NCI-H2227 (cell line): ENCODE measurements around the gene MTF2.
"Not testable (repeated sequence)": the region's sequence is repeated elsewhere in the genome, so short reads cannot be mapped to it uniquely, and the experiment has no call there.

Experiments
- DNase-seq: peaks from one replicate; lab custom pipeline; 2025; ENCODE audit not compliant: unreplicated experiment; lab: John Stamatoyannopoulos, UW

Gene MTF2

DNA sequence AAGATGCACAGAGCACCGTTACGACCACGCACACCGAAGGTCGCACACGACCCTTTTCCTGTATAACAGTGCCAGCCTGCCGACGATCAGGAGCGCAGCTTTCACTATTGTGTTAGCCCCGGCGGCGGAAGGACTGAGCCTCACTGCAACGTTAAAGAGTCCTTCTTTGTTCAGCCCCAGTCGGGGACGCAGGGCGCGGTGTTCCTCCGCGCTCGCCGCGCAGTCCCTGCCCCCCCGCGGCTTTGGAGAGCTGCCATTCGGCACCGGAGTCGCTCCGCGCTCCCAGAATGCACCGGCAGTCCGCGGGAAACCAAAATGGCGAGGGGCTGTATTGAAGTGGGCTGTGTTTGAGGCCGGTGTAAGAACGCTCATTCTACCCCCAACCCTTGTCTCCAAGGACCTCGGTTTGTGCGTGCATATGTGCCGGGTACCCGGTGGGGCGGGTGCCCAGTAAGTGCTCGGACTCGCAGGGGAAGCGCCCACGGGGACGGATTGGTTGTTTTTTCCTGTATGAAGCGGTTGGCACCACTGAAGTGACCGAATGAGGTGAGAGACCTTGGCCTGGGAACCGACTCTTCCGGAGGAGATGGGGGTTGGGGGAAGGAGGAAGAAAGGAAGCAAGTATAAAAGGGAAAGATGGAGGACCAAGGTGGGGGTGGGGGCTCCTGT is at the start of gene MTF2:
TSS of gene MTF2 (plus strand) at position 298 of the 669 bp plus-strand sequence. CDS start at position 542, 244 bp downstream.
- peak; percentile 99 for DNase-seq

DNA sequence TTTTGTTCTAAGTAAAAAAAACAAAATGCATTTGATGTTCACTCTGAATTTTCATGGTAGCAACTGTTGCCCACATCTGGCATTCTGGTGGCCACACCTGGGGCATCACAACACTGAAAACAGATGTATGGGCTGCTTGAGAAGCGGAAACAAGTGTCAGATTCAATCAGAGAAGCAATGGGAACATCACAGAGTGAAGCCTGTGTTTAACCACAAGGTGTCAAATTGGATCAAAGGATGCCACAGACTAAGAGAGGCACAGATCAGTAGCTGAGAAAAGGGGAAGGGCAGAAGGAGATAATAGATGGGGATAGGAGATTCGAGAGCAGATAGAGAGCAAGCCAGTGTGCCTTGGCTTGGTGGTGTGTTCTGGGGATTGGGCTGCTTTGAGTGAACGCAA is 49.8 kb upstream of the MTF2 start:
- no peak for DNase-seq

DNA sequence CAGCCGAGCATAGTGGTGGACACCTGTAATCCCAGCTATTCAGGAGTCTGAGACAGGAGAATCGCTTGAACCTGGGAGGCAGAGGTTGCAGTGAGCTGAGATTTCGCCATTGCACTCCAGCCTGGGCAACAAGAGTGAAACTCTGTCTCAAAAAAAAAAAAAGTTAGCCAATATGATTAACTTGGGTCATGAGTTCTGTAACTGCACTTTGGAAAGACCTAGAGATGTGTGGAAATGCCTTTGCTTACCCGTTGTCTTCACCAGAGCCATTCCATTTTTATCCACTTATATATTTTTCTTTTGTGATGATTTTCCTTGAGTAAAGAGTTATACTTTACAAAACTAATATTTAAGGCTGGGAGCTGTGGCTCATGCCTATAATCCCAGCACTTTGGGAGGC is 48.9 kb upstream of the MTF2 start:
- not testable (repeated sequence) for DNase-seq

DNA sequence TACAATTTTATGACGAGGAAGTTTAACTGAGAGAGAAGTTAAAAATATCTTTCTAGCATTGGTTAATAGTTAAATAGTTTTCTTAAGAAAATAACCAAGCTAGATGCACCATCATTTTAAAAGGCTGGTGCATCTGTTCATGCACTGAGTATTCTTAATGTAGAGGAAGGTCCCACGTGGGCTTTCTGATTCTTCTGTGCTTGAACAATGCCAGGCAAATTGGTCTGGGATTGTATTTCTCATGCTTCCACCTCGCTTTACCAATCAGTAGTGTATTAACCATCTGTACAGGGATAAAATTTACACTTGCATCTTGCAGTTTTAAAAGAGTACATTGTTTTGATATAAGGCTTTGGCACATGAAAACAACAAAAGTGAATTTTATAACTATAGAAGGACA is 47.4 kb upstream of the MTF2 start:
- DNase-seq, result no peak

DNA sequence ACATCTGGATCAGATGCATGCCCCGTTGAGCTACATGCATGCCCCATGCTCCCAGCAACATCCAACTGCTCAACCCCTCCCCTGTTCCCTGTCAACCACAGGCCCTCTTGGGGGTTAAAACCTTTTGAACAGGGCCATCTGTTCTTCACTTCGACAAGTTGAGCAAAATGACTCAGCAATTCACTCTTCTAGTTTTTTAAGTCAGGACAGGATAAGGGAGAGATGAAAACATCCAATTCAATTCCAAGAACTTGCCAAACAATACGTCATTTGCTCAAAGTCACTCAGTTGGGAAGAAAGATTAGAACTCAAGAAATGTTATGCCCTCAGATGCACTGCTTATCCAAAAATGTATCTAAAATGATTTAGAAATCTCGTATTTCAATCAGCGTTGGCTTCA is 46.1 kb upstream of the MTF2 start:
- no peak for DNase-seq

DNA sequence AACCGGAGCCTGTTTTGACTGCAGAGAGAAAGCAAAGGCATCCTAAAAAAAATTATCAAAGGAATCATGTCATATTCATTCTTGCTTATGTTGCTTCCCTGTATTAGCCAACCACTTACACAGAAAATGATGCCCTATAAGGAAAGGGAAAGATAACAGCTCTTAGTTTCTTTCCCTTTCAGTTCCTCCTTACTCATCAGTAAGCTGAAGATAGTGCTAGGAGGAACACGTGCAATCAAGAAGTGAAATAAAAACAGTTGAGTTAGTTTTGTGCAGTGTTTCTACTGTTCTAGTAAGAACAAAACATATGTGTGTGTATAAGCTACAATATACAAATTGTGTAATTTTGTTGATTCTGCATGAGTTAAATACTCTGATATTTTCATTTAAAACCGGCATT is 45.3 kb upstream of the MTF2 start:
- no peak for DNase-seq

DNA sequence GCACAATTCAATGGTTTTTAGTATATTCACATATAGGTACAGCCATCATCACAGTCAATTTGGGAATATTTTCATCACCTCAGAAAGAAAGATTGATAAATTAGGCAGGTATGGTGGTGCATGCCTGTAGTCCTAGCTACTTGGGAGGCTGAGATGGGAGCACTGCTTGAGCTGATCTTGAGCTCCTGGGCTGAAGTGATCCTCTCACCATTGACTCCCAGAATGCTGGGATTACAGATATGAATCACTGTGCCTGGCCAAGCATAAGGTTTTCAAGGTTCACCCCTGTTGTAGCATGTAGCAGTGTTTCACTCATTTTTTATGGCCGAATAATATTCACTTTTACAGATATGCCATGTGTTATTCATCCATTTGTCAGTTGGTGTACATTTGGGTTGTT is 44.7 kb upstream of the MTF2 start:
- no peak for DNase-seq

DNA sequence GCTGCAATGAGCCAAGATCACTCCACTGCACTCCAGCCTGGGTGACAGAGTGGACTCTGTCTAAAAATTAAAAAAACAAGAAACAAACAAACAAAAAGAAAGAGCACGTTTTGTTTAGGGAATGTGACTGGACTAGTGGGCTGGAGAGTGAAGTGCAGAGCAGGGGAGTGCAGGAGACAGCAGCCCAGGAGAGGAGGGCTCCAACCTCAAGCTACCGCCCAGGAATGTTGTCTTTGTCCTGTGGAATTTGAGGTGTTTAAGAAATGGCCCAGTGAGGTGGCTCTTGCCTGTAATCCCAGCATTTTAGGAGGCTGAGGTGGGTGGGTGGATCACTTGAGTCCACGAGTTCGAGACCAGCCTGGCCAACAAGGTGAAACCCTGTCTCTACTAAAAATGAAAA is 42.4 kb upstream of the MTF2 start:
- DNase-seq, result no peak

DNA sequence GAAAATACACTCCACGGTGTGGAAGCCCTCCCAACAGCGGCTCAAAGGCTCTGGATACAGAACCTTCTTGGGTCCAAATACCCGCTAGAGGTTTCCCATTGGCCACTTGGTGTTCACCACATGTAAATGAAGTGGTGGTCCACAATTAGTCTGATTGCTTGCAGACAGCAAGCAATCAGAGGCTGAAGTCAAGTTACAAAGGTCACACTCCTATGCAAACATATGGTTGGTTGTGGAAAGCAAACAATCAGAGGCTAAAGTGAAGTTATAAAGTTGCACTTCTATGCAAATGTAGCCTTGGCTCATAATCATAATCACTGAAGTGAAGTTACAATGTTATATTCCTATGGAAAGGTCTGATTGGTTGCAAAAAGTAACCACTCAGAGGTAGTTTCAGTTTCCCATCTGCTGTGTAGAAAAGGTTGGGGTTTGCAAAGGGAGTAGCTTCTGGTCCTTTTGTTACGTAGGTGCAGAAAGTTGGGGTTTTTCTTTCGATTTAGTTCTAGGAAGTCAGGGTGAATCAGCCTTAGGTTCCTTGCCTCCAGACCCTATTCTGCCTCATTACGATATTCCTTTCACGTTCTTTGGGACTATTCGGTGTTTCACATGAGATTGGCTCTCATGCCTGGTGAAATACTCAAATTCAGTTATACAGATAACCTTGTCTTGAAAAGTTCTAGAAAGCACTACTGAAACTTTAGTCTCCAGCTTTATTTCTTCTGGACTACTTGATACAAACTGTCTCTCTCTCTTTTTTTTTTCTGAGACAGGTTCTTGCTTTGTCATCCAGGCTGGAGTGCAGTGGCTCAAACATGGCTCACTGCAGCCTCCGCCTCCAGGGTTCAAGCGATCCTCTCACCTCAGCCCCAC is 36.7 kb upstream of the MTF2 start:
- no peak for DNase-seq

DNA sequence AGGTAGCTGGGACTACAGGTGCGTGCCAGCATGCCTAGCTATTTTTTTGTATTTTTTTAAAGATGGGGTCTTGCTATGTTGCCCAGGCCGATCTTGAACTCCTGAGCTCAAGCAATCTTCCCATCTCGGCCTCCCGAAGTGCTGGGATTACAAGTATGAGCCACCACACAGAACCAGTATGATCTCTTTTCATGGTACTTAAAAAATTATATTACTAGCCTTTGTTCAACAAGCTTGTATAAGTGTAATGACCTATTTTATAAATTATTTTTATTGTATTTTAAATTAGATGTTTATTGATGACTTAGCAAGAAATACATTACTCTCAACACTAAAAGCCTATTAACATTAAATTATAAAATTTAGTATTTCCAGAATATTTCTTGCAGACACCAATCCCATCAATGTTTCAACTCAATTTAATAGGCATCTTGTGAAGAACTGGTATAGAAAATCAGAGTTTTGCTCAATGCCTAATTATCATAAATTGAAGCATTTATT is 36.0 kb upstream of the MTF2 start:
- DNase-seq, result no peak

DNA sequence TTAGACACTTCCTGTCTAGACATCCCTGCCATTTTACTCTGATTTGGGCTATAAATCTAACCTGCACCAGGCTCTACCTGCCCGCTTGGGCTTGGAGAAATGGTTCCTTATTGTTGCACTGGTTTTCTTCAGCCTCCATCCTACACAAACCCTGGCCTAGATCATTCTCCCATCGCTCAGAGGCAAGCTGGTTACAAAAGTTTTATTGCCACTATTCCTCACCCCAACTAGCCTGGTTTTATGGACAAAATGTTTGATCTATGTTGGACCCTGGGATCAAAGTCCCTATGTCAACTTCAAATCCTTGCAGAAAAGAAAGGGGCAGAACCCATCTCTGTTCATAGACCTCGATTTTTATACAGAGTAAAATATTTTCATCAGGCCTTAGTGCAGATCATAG is 31.5 kb upstream of the MTF2 start:
- DNase-seq, result no peak

DNA sequence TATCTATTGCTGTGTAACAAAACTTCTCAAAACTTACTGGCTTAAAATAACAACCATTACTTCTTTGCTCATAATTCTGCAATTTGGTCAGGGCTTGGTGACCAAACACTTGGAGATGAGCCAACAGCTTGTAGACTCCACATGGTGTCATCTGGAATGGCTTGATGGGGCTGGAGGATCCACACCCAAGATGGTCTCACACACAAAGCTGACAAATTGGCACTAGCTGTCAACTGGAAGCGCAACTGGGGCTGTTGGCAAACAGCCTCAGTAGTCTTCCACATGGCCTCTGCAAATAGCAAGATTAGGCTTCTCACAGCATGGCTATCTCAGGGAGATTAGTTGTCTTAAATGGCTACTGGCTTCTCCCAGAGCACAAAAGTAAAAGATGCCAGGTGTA is 27.1 kb upstream of the MTF2 start:
- DNase-seq, result no peak

DNA sequence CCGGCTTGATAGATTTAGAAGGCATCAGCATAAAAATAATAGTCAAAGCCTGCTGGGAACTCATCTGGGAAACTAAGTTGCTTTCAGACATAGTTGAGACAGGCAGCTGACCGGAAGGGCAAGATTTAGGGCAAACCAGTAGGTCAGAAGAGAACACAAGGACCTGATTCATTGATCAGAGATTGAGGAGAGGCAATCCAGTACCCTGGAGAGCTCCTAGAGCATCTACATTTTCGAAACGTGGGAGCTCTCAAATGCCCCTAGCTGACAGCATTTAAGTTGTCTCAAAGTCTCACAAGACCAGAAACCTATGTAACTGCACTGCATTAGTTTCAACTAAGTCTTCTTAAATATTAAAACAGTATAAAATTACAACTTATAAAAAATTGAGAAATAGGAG is 22.9 kb upstream of the MTF2 start:
- DNase-seq, result no peak

DNA sequence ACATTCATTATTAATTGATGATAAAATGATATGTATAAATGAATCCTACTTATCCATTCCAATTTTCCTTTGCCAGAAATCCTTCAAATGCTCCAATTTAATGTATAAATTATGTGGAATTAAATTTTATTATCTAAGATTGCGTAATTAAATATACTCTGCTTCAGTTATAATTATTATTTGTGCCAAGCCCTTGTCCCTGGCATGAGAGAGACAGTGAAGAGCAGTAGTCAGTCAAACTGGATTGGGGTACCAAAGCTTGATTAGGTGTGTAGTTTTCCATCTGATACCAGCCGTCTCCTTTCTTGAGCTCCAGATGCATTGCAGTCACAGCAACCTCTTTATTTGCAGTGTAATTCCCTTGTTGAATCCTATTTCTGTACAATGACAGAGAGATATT is 22.4 kb upstream of the MTF2 start:
- no peak for DNase-seq

DNA sequence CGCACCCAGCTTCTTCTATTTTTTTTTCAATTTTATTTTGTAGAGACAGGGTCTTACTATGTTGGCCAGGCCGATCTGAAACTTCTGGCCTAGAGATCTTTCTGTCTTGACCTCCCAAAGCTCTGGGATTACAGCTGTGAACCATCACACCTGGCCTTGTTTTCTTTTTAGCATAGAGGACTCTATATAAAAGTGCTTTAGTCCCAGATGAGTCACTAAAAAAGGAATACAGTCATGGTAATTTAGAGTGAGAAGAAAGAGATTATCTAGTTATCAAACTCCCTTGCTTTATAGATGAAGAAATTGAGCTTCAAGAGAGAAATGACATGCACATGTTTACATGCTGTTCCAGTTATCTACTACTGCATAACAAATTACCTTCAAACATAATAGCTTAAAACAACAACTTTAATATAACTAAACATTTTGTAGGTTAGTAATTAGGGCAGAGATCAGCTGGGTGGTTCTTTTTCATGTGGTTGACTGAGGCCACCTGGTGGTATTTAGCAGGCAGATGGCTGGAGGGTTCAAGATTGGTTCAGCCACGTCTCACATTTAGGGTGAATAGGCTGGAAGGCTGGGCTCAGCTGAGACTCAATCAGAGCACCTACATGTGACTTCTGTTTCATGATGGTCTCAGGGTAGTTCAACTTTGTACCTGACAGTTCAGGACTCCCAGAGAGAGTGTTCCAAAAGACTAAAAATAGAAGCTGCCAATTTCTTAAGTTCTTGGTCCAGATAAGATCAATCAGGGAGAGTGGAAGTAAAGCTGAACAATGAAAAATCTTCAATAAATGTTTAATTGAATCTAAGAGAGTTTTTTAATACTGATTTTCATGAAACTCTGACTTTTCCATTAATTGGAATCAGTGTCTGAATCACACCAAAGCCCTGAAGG is 16.9 kb upstream of the MTF2 start:
- DNase-seq, result no peak

DNA sequence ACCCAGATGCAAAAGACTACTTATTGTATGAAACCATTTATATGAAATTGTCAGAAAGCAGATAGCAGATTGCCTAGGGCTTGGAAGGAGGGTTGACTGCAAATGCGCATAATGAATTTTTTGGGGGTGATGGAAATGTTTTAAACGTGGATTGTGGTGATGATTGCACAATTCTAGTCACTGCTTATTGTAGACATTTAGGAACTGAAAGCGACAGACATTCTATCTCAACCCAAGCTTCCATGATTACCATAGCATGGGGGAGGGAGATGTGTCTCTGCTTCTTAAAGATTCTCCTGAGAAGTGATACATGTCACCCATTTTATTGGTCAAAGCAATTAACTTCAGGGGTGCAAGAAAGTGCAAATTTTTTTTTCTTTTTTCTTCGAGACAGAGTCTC is 2.8 kb upstream of the MTF2 start:
- DNase-seq, result no peak

DNA sequence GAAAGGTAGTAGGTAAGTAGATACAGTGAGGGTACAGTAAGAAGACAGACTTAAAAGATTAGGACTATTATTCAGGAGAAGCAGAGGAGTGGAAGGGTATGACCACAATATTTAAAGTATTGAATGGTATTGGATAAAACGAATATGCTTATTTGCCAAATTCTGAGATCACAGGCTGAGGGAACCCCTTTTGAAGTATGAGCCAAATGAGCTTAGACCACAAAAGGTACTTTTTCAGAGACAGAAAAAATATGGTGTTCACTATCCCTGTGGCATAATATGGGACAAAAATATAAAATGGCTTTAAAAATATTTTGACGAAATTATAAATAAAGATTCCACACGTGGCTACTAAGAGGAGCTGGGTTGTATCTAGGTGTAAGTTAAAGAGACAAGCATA is 880 bp upstream of the MTF2 start:
- DNase-seq, result no peak

DNA sequence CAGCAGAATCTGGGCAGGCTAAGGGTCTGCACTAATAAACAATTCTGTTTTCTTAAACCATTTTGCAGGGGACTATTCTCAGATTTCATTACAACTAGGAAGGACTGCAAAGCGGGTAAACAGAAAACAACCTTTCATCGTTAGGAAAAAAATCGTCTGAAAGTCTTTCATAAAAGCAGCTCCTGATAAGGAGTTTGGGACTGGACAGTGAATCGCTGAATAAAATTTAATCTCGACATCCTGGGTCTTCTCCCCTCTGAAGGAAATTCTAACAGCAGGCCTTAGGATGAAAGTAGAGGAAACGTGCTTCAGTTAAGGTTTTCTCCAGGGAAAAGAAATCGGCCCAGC is 471 bp upstream of the MTF2 start:
- DNase-seq, result peak; percentile 66

DNA sequence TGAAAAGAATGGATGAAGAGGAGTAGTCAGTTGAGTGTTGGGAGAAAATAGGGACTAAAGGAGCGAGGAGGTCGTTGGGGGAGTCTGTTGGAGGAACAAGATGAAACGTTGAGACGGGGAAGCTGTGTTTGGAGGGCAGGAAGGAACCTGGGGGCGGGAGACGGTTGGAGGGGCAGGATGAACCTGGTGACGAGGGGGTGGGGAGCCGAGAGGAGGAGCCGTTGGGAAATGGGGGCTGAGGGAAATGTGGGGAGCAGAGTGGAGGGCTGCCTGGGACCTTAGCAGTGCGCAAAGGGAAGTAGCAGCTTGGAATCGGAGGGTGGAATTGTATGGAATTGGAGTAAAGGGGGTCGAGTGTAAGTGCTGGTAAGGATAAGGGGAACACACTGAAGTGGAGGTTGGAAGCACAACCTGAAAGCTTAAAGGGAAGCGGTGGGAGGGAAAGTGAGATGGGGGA is 630 bp downstream of the MTF2 start:
- peak; percentile 44 for DNase-seq

DNA sequence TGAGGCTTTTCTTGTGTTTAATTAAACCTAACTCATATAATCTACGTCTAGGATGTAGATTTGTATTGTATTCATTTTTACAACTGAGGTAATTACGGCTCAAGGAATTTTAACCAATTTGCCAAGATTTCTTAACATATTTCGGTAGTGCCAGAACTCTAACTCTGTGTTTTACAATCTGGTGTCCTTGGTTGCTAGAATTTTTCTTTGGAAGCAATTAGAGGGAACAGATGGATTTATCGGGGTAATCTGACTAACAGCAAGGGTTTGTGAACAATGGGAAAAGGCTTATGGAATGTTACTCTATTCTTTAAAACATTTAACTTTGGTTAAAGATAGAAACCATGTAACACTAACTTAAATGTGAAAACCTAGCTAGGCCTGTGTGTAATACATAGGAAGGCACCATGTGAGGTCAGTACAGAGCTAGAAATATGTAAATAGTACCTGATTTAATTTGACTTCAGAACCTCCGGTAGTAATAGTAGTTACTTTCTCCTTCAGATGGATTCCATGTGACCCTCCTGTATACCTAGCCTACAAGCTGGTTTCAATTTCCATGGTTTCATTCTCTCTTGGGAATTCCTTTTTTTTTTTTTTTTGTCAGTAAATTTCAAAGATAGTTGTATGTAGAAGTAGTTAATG is 1.2 kb downstream of the MTF2 start:
- peak; percentile 10 for DNase-seq

DNA sequence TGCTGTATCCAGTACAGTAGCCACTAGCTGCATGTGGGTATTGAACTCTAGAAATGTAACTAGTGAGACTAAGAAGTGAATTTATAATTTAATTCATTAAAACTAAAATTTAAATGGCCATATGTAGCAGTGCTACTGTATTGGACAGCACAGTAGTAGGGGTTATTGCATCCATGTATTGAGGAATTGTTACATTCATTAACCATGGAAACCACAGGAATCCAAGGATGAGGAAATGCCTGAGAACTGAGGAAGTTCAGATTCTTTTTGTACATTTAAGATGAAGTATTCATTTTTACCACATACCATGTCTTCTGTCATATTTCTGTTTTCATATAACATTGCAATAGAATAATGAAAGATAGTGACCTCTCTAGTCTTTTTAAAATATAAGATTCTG is 2.6 kb downstream of the MTF2 start:
- DNase-seq, result no peak
